Stimulated activated effector memory CD8-positive, alpha-beta T cell treated with anti-CD3 and anti-CD28 coated beads, Interleukin-12 subunit alpha, Interleukin-12 subunit beta, amount 100 ng/mL, for 72 hours (primary cell): ENCODE data around the gene ABCF3.
A peak's percentile ranks its signal among the peaks of the same experiment; 100 is the strongest.
"Not testable (repeated sequence)": the region's sequence is repeated elsewhere in the genome, so short reads cannot be mapped to it uniquely, and the experiment has no call there.

ENCODE experiments used
- ATAC-seq: fragments of 150-1000 bp; cut with Tn5 transposase; 2 replicates; pipeline ENCODE4 v1.10.0; 2021
- DNase-seq, 2 donors: peaks; one replicate each; pipeline ENCODE4 v3.0.0; 2021 to 2022; ENCODE audit warnings: low spot score in 2 of 2
- H3K27ac Mint-ChIP-seq: one replicate; pipeline ENCODE4 v1.8.0; 2022; ENCODE audit warnings: mild to moderate bottlenecking, mixed read lengths
- H3K36me3 Mint-ChIP-seq: one replicate; pipeline ENCODE4 v1.8.0; 2022; ENCODE audit warnings: mild to moderate bottlenecking, mixed read lengths
- H3K4me1 Mint-ChIP-seq: one replicate; pipeline ENCODE4 v1.8.0; 2022; ENCODE audit warnings: mixed read lengths
- H3K4me3 Mint-ChIP-seq: one replicate; pipeline ENCODE4 v1.8.0; 2022; ENCODE audit warnings: mild to moderate bottlenecking, mixed read lengths
- H3K9me3 Mint-ChIP-seq: one replicate; pipeline ENCODE4 v1.8.0; 2022; ENCODE audit warnings: mixed read lengths

Gene ABCF3, protein sequence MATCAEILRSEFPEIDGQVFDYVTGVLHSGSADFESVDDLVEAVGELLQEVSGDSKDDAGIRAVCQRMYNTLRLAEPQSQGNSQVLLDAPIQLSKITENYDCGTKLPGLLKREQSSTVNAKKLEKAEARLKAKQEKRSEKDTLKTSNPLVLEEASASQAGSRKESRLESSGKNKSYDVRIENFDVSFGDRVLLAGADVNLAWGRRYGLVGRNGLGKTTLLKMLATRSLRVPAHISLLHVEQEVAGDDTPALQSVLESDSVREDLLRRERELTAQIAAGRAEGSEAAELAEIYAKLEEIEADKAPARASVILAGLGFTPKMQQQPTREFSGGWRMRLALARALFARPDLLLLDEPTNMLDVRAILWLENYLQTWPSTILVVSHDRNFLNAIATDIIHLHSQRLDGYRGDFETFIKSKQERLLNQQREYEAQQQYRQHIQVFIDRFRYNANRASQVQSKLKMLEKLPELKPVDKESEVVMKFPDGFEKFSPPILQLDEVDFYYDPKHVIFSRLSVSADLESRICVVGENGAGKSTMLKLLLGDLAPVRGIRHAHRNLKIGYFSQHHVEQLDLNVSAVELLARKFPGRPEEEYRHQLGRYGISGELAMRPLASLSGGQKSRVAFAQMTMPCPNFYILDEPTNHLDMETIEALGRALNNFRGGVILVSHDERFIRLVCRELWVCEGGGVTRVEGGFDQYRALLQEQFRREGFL

DNA sequence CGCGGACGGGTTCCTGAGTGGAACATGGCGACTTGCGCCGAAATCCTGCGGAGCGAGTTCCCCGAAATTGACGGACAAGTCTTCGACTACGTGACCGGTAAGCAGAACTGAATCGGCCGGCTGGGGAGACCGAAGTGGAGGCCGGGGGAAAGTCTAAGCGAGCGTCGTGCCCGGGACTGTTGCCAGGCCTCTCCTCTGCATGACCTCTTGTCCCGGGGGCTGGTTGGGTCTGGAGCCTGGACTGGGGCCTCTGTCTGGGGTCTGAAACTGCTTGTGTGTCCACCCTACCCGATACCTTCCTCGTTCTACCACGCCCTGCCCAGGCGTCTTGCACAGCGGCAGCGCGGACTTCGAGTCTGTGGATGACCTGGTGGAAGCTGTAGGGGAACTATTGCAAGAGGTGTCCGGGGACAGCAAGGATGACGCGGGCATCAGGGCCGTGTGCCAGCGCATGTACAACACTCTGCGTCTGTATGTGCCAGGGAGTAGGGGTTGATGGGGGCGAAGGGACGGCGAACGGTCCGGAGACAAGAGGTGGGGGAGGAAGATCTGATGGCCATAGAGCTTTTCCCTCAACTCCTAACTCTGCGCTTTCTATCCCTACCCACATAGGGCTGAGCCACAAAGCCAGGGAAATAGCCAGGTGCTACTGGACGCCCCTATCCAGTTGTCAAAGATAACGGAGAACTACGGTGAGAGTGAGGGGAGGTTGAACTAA, at the start of gene ABCF3:
TSS of gene ABCF3 (plus strand) at position 16 of the 718 bp plus-strand sequence. CDS start at position 25, 9 bp downstream.
- H3K27ac Mint-ChIP-seq: peak within 1 kb of the TSS; percentile 97
- H3K4me1 Mint-ChIP-seq: peaks cover 47% of the 10 kb centered on the region
- no peaks in the 10 kb centered on the region for H3K9me3 Mint-ChIP-seq
- ATAC-seq (peak; percentile 52), DNase-seq (no peak)
- peaks cover 94% of the 10 kb centered on the region for H3K36me3 Mint-ChIP-seq
- H3K4me3 Mint-ChIP-seq: peak within 1 kb of the TSS; percentile 98

DNA sequence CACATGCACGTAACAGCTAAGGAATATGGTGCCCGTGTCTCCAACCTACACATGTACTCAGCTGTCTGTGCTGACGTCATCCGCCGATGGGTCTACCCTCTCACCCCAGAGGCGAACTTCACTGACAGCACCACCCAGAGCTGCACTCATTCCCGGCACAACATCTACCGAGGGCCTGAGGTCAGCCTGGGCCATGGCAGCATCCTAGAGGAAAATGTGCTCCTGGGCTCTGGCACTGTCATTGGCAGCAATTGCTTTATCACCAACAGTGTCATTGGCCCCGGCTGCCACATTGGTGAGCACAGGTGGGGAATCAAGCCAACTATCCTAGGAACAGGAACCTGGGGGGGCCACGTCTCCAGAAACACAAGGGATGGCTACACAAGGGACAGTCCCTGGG, 45.6 kb upstream of the ABCF3 start:
- peaks cover 81% of the 10 kb centered on the region for H3K36me3 Mint-ChIP-seq
- H3K27ac Mint-ChIP-seq: no peak overlapping the region
- peaks cover 27% of the 10 kb centered on the region for H3K4me1 Mint-ChIP-seq
- no peak overlapping the region for H3K4me3 Mint-ChIP-seq
- no peak for DNase-seq
- no peaks in the 10 kb centered on the region for H3K9me3 Mint-ChIP-seq
- no peak for ATAC-seq

DNA sequence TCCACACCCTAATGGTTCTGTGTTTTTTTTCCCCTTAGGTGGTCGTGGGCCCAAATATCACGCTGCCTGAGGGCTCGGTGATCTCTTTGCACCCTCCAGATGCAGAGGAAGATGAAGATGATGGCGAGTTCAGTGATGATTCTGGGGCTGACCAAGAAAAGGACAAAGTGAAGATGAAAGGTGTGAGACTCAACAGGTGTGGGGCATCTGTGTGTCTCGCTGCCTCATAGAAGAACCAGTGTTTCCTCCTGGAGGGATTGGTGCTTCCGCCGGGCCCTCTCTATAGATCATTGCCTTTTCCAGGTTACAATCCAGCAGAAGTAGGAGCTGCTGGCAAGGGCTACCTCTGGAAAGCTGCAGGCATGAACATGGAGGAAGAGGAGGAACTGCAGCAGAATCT, 43.8 kb upstream of the ABCF3 start:
- Mint-ChIP-seq H3K4me3 (no peak overlapping the region), H3K9me3 (no peaks in the 10 kb centered on the region), H3K27ac (peak overlapping the region; percentile 35), H3K36me3 (peaks cover 87% of the 10 kb centered on the region), H3K4me1 (peaks cover 10% of the 10 kb centered on the region)
- no peak for ATAC-seq
- DNase-seq: no peak

DNA sequence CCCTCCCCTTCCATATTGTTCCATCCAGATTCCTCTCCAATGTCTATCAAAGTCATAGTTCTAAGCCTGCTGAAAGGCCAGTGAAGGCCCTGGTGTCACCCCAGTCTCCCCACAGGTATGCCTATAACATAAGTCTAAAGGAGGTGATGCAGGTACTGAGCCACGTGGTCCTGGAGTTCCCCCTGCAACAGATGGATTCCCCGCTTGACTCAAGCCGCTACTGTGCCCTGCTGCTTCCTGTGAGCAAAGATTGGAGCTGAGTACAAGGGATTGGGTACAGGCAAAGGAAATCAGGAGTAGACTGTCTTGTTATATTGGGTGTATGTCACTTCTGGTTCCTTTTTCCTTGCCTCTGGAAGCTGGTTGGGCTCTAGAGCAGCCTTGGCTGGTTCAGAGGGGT, 42.7 kb upstream of the ABCF3 start:
- no peak for ATAC-seq
- no peak overlapping the region for H3K4me3 Mint-ChIP-seq
- H3K27ac Mint-ChIP-seq: no peak overlapping the region
- peaks cover 77% of the 10 kb centered on the region for H3K36me3 Mint-ChIP-seq
- no peaks in the 10 kb centered on the region for H3K4me1 Mint-ChIP-seq
- no peak for DNase-seq
- no peaks in the 10 kb centered on the region for H3K9me3 Mint-ChIP-seq

DNA sequence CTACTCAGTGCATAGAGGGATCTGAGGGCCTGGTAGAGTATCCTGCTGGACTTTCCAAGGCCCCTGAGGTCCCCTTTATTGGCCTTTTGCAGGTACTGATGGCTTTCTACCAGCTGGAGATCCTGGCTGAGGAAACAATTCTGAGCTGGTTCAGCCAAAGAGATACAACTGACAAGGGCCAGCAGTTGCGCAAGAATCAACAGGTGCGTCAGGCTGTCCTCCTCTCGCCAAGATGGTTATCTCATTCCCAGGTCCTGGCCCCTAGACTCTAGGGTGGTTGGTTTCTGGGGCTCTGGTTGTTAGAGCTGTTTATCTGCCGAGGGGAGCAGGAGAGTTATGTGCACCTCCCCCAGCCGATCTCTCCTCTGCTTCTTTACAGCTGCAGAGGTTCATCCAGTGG, 41.5 kb upstream of the ABCF3 start:
- Mint-ChIP-seq H3K36me3 (peaks cover 65% of the 10 kb centered on the region), H3K4me1 (no peaks in the 10 kb centered on the region), H3K27ac (no peak overlapping the region), H3K4me3 (no peak overlapping the region), H3K9me3 (no peaks in the 10 kb centered on the region)
- no peak for ATAC-seq
- DNase-seq: no peak

DNA sequence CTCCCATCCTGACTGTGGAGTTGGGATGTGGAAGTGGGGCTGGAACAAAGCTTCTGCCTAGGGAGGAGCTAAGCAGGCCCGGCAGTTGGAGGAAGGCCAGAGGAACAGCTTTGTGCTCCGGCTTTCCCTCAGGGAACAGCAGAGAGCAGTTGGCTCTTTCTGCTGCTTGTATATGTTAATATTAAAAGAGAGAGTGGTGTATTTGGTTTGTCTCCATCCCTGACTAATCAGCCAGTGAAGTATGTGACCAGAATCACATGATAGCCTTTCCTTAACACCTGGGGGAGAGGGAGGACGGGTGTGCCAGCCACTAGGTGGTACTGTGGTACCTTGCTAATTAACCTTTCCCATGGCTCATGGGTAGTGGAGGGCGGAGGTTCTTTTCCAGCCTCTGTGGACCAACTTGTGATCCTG, 40.9 kb upstream of the ABCF3 start:
- Mint-ChIP-seq H3K4me3 (no peak overlapping the region), H3K4me1 (no peaks in the 10 kb centered on the region), H3K9me3 (no peaks in the 10 kb centered on the region), H3K36me3 (peaks cover 59% of the 10 kb centered on the region), H3K27ac (no peak overlapping the region)
- DNase-seq (no peak), ATAC-seq (peak; percentile 75)

DNA sequence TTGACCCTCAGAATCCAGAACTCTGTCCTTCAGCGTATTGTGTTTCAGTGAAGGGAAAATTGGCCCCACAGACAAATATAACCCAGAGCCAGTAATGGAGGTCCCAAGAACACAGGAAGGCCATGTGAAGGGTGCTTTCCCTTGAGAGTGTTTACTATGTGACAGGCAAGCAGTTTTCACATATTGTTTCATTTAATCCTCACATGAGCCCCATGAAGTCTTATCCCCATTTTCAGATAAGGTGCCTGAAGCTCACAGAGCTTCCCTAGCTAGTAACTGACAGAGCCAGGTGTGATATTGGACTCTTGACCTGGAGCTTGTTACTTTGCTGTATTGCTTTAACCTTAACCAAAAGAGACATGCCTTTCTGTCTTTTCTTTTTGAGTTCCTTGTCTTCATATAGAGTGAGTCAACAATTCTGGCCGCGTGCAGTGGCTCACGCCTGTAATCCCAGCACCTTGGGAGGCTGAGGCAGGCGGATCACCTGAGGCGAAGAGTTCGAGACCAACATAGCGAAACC, 40.2 kb upstream of the ABCF3 start:
- Mint-ChIP-seq H3K36me3 (peaks cover 52% of the 10 kb centered on the region), H3K27ac (no peak overlapping the region), H3K9me3 (no peaks in the 10 kb centered on the region), H3K4me3 (no peak overlapping the region), H3K4me1 (no peaks in the 10 kb centered on the region)
- DNase-seq: no peak
- no peak for ATAC-seq

DNA sequence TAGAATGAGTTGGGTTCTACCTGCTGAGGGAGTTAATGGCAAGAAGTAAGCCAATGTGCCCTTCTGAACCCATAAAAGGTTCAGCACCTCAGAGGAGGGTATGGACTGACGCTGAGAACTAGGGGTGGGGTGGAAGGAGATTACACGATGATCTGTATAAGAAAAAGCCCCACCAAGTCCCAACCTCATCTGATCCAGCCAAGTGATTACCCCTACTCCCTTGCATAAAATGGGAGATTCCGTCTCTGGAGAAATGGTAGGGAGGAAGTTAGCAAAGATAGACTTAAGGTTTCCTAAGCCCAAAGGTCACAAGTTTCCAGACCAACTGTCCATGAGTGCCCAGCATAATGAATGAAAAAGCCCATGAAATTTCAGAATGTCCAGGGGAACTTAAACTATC, 37.9 kb upstream of the ABCF3 start:
- DNase-seq: no peak
- Mint-ChIP-seq H3K9me3 (no peaks in the 10 kb centered on the region), H3K36me3 (peaks cover 35% of the 10 kb centered on the region), H3K4me1 (no peaks in the 10 kb centered on the region), H3K4me3 (no peak overlapping the region), H3K27ac (no peak overlapping the region)
- ATAC-seq: no peak

DNA sequence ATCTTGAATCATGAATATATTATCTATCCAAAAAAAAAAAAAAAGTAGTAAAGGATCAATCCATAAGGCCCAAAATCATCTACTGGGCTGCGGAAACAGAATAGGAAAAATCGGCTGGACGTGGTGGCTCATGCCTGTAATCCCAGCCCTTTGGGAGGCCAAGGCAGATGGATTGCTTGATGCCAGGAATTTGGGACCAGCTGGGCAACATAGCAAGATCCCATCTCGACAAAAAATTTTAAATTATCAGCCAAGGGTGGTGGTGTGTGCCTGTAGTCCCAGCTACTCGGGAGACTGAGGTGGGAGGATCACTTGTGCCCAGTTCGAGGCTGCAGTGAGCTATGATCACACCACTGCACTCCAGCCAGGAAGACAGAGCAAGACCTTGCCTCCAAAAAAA, 36.9 kb upstream of the ABCF3 start:
- no peaks in the 10 kb centered on the region for H3K9me3 Mint-ChIP-seq
- peaks cover 24% of the 10 kb centered on the region for H3K36me3 Mint-ChIP-seq
- no peak overlapping the region for H3K27ac Mint-ChIP-seq
- DNase-seq (no peak), ATAC-seq (no peak)
- no peaks in the 10 kb centered on the region for H3K4me1 Mint-ChIP-seq
- no peak overlapping the region for H3K4me3 Mint-ChIP-seq

DNA sequence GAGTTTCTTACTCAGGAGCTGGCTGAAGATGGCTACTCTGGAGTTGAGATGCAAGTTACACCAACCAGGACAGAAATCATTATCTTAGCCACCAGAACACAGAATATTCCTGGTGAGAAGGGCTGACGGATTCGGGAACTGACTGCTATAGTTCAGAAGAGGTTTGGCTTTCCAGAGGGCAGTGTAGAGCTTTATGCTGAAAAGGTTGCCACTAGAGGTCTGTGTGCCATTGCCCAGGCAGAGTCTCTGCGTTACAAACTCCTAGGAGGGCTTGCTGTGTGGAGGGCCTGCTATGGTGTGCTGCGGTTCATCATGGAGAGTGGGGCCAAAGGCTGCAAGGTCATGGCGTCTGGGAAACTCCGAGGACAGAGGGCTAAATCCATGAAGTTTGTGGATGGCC, 36.2 kb upstream of the ABCF3 start:
- ATAC-seq, H3K4me3 Mint-ChIP-seq, DNase-seq, H3K27ac Mint-ChIP-seq, H3K9me3 Mint-ChIP-seq, H3K4me1 Mint-ChIP-seq: not testable (repeated sequence)
- peaks cover 23% of the 10 kb centered on the region for H3K36me3 Mint-ChIP-seq

DNA sequence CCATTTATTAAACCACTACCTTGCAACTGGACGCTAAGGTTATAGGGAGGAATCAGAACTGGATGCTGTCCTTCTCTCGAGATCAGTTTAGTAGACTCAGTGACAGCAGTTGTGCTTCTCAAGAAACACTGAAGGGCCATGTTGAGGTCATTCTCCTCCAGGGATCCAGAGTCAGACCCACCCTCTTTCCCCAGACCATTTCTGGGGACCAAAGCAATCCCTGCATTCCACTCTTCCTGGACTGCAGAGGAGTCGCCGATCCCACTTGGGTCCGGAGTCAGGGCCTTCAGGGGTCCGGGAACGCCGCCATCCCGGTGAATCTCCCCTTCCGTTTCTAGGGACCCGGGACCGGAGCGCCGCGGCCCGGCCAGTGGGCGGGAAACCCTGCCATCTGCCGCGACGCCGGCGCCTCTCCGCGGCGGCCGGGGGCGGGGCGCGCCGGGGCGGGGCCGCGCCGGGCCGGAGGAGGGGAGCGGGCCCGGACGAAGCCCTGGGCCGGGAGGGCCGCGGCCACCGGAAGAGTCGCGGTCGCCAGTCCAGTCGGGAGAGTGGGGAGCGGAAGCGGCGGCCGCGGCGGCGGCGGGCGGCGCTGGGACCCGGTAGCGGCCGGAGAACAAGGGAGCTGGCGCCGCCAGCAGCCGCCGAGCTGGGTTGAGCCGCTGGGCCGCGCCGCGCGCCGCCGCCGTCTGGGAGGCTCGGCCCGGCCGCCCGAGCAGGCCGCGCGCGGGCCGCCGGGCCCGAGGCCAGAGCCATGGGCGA, 30.9 kb upstream of the ABCF3 start, which contains the start of gene DVL3:
TSS of gene DVL3 (plus strand) at position 493 of the 759 bp plus-strand sequence. CDS start at position 752, 259 bp downstream.
- ATAC-seq (peak; percentile 83), DNase-seq (peak; percentile 42 to 75)
- peaks cover 28% of the 10 kb centered on the region for H3K4me1 Mint-ChIP-seq
- H3K9me3 Mint-ChIP-seq: no peaks in the 10 kb centered on the region
- H3K36me3 Mint-ChIP-seq: peaks cover 24% of the 10 kb centered on the region
- peak within 1 kb of the TSS; percentile 90 for H3K27ac Mint-ChIP-seq
- H3K4me3 Mint-ChIP-seq: peak within 1 kb of the TSS; percentile 89

DNA sequence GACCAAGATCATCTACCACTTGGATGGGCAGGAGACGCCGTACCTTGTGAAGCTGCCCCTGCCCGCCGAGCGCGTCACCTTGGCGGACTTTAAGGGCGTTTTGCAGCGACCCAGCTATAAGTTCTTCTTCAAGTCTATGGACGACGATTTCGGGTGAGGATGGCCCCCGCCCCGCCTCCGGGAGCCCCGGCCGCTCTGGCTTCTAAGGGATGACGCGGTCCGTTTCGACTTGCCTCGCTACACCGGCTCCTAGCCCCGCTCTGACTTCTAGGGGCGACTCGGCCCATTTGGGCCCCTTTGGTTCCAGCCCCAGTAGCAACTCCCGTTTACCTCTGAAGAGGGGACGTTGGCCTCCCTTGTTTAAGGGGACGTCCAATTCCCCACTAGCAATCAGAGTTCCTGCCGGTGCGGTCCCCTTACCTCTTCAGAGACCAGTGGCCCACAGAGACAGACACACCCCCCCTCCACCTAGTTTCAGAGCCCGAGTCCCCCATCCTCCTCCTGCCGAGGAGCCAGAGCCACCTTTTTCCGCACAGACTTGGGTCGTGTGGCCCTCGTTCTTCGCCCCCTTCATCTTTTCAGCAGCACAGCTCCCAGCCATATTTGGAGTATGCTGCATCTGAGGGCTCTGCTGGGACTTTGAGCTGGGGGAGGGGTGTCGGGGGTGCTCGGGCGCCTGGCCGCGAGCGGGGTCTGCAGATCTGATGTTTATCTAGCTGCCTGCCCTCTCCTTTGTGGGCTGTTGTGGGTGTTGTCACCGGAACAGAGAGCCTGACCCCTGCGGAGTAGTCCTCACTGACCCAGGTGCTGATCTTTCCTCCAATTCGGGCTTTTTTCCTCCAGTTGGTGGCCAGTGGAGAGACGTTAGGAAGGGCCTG, 30.1 kb upstream of the ABCF3 start:
- peaks cover 37% of the 10 kb centered on the region for H3K4me1 Mint-ChIP-seq
- H3K27ac Mint-ChIP-seq: peak overlapping the region; percentile 90
- peak in 1 of 2 donors; percentile 34 for DNase-seq
- H3K9me3 Mint-ChIP-seq: no peaks in the 10 kb centered on the region
- ATAC-seq: peak; percentile 79
- peak overlapping the region; percentile 89 for H3K4me3 Mint-ChIP-seq
- peaks cover 30% of the 10 kb centered on the region for H3K36me3 Mint-ChIP-seq

DNA sequence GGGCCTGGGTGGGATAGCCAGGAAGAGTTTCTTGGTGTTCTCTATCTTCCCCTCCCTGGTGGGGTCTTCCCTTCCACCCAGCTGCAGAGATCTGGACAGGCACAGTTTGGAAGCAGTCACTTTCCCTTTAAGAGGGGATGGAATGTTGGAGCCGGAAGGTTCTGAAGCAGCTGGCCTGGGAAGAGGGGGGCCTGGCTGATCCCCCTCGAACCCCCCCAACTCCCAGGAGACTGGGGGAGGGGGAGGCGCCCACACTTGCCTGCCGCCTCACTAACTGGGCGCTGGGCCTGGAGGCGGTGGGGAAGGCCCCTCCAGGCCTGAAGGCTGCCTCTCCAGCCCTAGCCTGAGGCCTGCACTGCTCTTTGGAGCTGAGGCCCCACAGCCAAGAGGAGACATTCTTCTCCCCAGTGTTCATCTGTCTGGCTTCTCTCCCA, 29.5 kb upstream of the ABCF3 start:
- ATAC-seq: no peak
- H3K9me3 Mint-ChIP-seq: no peaks in the 10 kb centered on the region
- H3K27ac Mint-ChIP-seq: peak overlapping the region; percentile 90
- H3K4me1 Mint-ChIP-seq: peaks cover 41% of the 10 kb centered on the region
- DNase-seq: no peak
- H3K36me3 Mint-ChIP-seq: peaks cover 33% of the 10 kb centered on the region
- peak overlapping the region; percentile 89 for H3K4me3 Mint-ChIP-seq

DNA sequence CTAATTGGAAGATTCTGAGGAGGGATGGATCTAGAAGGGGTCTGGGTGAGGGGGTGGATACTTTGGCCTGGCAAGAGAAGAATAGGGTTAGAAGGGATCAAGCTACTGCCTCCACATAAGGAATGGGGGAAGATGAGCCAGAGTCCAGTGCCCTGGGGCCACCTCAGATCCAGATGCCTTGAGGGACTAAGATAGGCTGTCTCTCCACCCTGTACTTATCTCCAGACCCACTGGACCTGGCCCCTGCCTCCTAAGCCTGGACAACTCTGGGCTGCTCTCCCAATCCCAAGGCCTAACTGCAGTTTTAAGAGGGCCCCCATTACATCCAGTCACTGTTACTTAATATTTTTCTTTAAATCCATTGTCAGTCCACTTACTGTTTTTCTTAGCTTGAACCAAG, 28.8 kb upstream of the ABCF3 start:
- H3K4me3 Mint-ChIP-seq: peak overlapping the region; percentile 89
- peak overlapping the region; percentile 90 for H3K27ac Mint-ChIP-seq
- H3K36me3 Mint-ChIP-seq: peaks cover 37% of the 10 kb centered on the region
- H3K9me3 Mint-ChIP-seq: no peaks in the 10 kb centered on the region
- ATAC-seq (no peak), DNase-seq (no peak)
- H3K4me1 Mint-ChIP-seq: peaks cover 43% of the 10 kb centered on the region
